GM12892 (cell line): Measurements from ENCODE around the gene AP4B1.
"Not testable (repeated sequence)": the region's sequence is repeated elsewhere in the genome, so short reads cannot be mapped to it uniquely, and the experiment has no call there.

Experiments used
- DNase-seq: peaks from one replicate; pipeline ENCODE4 v3.0.0; 2011; ENCODE audit not compliant: insufficient read length
- FAIRE-seq: peaks from 2 replicates; lab custom pipeline; 2011; peaks lifted over from hg19 to GRCh38; lab: Jason Lieb, UNC
- POLR2A ChIP-seq: IDR thresholded peaks from 2 replicates; pipeline ENCODE4 v1.6.1; 2011; ENCODE audit warnings: low read depth, low read length, control low read depth
- POLR2AphosphoS5 ChIP-seq: IDR thresholded peaks from 2 replicates; pipeline ENCODE4 v1.6.1; 2011; ENCODE audit warnings: low read depth, low read length, control low read depth
- TAF1 ChIP-seq: IDR thresholded peaks from 2 replicates; pipeline ENCODE4 v1.6.1; 2011; ENCODE audit warnings: low read depth, mild to moderate bottlenecking, control low read depth, low read length, borderline replicate concordance

Gene AP4B1

GRCh38 chr1:113861641-113862040 lies 43.0 kb downstream of the AP4B1 start:
- DNase-seq (no peak), FAIRE-seq (no peak)
- TF ChIP-seq TAF1 (no peak), POLR2A (no peak), POLR2AphosphoS5 (no peak)

- TF ChIP-seq POLR2AphosphoS5, result no peak
- DNase-seq (no peak), FAIRE-seq (no peak)
These were observed 43.7 kb downstream of the AP4B1 start for GRCh38 chr1:113860891-113861290.

- DNase-seq (no peak), FAIRE-seq (no peak)
- TF ChIP-seq POLR2A, result no peak
- TF ChIP-seq TAF1, result no peak
- no peak for TF ChIP-seq POLR2AphosphoS5
These were observed 45.0 kb downstream of the AP4B1 start for GRCh38 chr1:113859478-113860175.

- no peak for FAIRE-seq
- TF ChIP-seq TAF1 (no peak), POLR2A (no peak), POLR2AphosphoS5 (no peak)
- DNase-seq, result no peak
These were observed 45.6 kb downstream of the AP4B1 start for GRCh38 chr1:113858982-113859381.

GRCh38 chr1:113858418-113858817 lies 46.2 kb downstream of the AP4B1 start:
- DNase-seq (no peak), FAIRE-seq (no peak)
- no peak for TF ChIP-seq POLR2AphosphoS5
- no peak for TF ChIP-seq POLR2A
- no peak for TF ChIP-seq TAF1

- no peak for DNase-seq
- FAIRE-seq, result no peak
- no peak for TF ChIP-seq POLR2AphosphoS5
- no peak for TF ChIP-seq TAF1
- TF ChIP-seq POLR2A, result no peak
These were observed 46.8 kb downstream of the AP4B1 start for GRCh38 chr1:113857776-113858175.

- DNase-seq, result no peak
- no peak for FAIRE-seq
- TF ChIP-seq POLR2A, result no peak
- TF ChIP-seq POLR2AphosphoS5, result no peak
- TF ChIP-seq TAF1, result no peak
These were observed 48.2 kb downstream of the AP4B1 start for GRCh38 chr1:113856401-113856790.

- no peak for TF ChIP-seq TAF1
- TF ChIP-seq POLR2AphosphoS5, result no peak
- TF ChIP-seq POLR2A, result no peak
These were observed 48.8 kb downstream of the AP4B1 start for GRCh38 chr1:113855630-113856400.

GRCh38 chr1:113854234-113854633 lies 50.4 kb downstream of the AP4B1 start:
- FAIRE-seq (no peak), DNase-seq (no peak)
- TF ChIP-seq POLR2A, result no peak
- TF ChIP-seq TAF1, result no peak
- no peak for TF ChIP-seq POLR2AphosphoS5

More at GRCh38 chr1:113855630-113856400, 48.8 kb downstream of the AP4B1 start:
- DNase-seq (no peak), FAIRE-seq (no peak)

GRCh38 chr1:113852694-113853093 lies 51.9 kb downstream of the AP4B1 start:
- DNase-seq, FAIRE-seq: not testable (repeated sequence)

GRCh38 chr1:113850127-113850796 lies 54.3 kb downstream of the AP4B1 start:
- no peak for DNase-seq
- TF ChIP-seq POLR2AphosphoS5 (no peak), TAF1 (no peak), POLR2A (no peak)
- no peak for FAIRE-seq
